A673 (cell line): ENCODE data around the gene KANSL1L.

Source experiments
- EZH2 ChIP-seq: fragments of 200-600 bp; sonication (generic); IDR thresholded peaks from 2 replicates; pipeline ENCODE4 v1.6.1; 2017; ENCODE audit warnings: borderline replicate concordance, low read depth, mild to moderate bottlenecking, mixed read lengths, antibody characterized with exemption, low read length; ENCODE audit not compliant: poor library complexity, severe bottlenecking
- TF ChIP-seq, protein P1 (sequence below): fragments of 300-800, 200-600 bp; sonication (generic); conservative IDR thresholded peaks from 2 replicates; pipeline ENCODE4 v1.5.1; 2017; ENCODE audit warnings: low read depth, mild to moderate bottlenecking, antibody characterized with exemption, low read length, moderate library complexity, mixed read lengths

DNA sequence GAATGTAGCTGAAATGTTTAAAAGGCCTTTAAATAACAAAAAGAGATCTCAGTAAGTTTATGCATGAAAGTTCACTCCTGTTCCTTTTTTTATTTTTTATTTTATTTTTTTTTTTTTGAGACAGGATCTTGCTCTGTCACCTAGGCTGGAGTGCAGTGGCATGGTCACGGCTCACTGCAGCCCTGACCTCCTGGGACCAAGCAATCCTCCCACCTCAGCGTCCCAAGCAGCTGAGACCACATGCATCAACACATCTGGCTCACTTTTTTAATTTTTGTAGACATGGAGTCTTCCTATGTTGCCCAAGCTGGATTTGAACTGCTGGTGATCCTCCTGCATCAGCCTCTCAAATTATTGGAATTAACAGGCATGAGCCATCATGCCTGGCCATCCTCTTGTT, 84.3 kb downstream of the KANSL1L start:
- TF ChIP-seq, protein P1, sequence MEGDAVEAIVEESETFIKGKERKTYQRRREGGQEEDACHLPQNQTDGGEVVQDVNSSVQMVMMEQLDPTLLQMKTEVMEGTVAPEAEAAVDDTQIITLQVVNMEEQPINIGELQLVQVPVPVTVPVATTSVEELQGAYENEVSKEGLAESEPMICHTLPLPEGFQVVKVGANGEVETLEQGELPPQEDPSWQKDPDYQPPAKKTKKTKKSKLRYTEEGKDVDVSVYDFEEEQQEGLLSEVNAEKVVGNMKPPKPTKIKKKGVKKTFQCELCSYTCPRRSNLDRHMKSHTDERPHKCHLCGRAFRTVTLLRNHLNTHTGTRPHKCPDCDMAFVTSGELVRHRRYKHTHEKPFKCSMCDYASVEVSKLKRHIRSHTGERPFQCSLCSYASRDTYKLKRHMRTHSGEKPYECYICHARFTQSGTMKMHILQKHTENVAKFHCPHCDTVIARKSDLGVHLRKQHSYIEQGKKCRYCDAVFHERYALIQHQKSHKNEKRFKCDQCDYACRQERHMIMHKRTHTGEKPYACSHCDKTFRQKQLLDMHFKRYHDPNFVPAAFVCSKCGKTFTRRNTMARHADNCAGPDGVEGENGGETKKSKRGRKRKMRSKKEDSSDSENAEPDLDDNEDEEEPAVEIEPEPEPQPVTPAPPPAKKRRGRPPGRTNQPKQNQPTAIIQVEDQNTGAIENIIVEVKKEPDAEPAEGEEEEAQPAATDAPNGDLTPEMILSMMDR = no peak
- no peak for TF ChIP-seq EZH2
